Measurements from ENCODE around the gene MAB21L2. TPM values are rescaled to one million over a fixed set of nuclear protein-coding genes. Genes with fewer than 3 reads are reported as not detected.

The MAB21L2 gene
- total RNA-seq, 1 experiment from 2014 or later, result not detected

GRCh38 chr4:150588316-150588715 lies 6.4 kb downstream of the MAB21L2 start (continued):
- TF ChIP-seq ATF2 (CRISPR knock-in tag; IDR thresholded peaks at IDR 0.05; ENCODE audit: borderline replicate concordance, low read depth) (no peak), MYBL2 (CRISPR knock-in tag; IDR thresholded peaks at IDR 0.05) (no peak)

- POLR2A ChIA-PET, result no interaction called here
- Mint-ChIP-seq H3K4me3 (no peak overlapping the region), H3K27ac (no peak overlapping the region), H3K9me3 (no peaks in the 10 kb centered on the region), H3K27me3 (ENCODE audit: low read depth) (peaks cover 23% of the 10 kb centered on the region), H3K4me1 (peaks cover 36% of the 10 kb centered on the region), H3K36me3 (no peaks in the 10 kb centered on the region)
- TF ChIP-seq JUN (CRISPR knock-in tag; IDR thresholded peaks at IDR 0.05) (no peak), MXD4 (CRISPR knock-in tag; IDR thresholded peaks at IDR 0.05; ENCODE audit: borderline replicate concordance) (no peak), TEAD1 (CRISPR knock-in tag; IDR thresholded peaks at IDR 0.05) (no peak), ZNF281 (CRISPR knock-in tag; IDR thresholded peaks at IDR 0.05) (no peak), ZNF263 (CRISPR knock-in tag; IDR thresholded peaks at IDR 0.05; ENCODE audit: low read depth) (no peak), JAZF1 (CRISPR knock-in tag; IDR thresholded peaks at IDR 0.05) (no peak), CDX4 (CRISPR knock-in tag; IDR thresholded peaks at IDR 0.05; ENCODE audit: borderline replicate concordance) (no peak), GRHL2 (CRISPR knock-in tag; IDR thresholded peaks at IDR 0.05; ENCODE audit: insufficient replicate concordance, severe bottlenecking) (no peak), SMAD3 (CRISPR knock-in tag; IDR thresholded peaks at IDR 0.05; ENCODE audit: borderline replicate concordance) (no peak), ZNF416 (CRISPR knock-in tag; IDR thresholded peaks at IDR 0.05) (no peak)
- TF ChIP-seq, protein P1, sequence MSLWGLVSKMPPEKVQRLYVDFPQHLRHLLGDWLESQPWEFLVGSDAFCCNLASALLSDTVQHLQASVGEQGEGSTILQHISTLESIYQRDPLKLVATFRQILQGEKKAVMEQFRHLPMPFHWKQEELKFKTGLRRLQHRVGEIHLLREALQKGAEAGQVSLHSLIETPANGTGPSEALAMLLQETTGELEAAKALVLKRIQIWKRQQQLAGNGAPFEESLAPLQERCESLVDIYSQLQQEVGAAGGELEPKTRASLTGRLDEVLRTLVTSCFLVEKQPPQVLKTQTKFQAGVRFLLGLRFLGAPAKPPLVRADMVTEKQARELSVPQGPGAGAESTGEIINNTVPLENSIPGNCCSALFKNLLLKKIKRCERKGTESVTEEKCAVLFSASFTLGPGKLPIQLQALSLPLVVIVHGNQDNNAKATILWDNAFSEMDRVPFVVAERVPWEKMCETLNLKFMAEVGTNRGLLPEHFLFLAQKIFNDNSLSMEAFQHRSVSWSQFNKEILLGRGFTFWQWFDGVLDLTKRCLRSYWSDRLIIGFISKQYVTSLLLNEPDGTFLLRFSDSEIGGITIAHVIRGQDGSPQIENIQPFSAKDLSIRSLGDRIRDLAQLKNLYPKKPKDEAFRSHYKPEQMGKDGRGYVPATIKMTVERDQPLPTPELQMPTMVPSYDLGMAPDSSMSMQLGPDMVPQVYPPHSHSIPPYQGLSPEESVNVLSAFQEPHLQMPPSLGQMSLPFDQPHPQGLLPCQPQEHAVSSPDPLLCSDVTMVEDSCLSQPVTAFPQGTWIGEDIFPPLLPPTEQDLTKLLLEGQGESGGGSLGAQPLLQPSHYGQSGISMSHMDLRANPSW (CRISPR knock-in tag; conservative IDR thresholded peaks at IDR 0.05; ENCODE audit: low read depth), result no peak
- TF ChIP-seq, protein P2, sequence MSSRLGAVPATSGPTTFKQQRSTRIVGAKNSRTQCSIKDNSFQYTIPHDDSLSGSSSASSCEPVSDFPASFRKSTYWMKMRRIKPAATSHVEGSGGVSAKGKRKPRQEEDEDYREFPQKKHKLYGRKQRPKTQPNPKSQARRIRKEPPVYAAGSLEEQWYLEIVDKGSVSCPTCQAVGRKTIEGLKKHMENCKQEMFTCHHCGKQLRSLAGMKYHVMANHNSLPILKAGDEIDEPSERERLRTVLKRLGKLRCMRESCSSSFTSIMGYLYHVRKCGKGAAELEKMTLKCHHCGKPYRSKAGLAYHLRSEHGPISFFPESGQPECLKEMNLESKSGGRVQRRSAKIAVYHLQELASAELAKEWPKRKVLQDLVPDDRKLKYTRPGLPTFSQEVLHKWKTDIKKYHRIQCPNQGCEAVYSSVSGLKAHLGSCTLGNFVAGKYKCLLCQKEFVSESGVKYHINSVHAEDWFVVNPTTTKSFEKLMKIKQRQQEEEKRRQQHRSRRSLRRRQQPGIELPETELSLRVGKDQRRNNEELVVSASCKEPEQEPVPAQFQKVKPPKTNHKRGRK (CRISPR knock-in tag; IDR thresholded peaks at IDR 0.05; ENCODE audit: borderline replicate concordance), result no peak
- ATAC-seq (no peak), DNase-seq (ENCODE audit: low spot score) (no peak)
- CTCF ChIA-PET, result interaction anchor here (0.6 kb wide), 1 partner anchor 1590 kb away, joined by 5 read pairs; no protein-coding TSS in a partner anchor
Measured at GRCh38 chr4:150589157-150589556, 7.2 kb downstream of the MAB21L2 start.

DNA sequence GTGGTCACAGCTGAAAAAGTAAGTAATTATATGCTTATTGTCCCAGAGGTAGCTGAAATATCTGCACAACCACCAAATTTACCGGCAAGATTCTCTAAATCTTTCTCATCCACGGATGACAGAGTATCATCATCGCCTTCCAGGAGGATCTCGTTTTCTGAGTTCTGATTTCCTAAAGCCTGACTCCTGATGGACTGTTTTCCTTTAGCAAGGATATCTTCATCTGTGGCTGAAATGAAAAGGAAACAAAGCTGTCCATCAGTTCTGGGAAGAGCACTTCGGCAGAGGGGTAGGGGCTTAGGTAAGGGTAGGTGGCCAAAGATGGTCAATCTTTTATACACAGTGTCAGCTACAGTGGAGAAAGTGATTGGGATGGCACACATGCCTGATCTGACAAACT lies 8.7 kb downstream of the MAB21L2 start:
- Mint-ChIP-seq H3K9me3 (no peaks in the 10 kb centered on the region), H3K4me3 (no peak overlapping the region), H3K4me1 (peaks cover 28% of the 10 kb centered on the region), H3K27me3 (ENCODE audit: low read depth) (peaks cover 9% of the 10 kb centered on the region), H3K27ac (no peak overlapping the region), H3K36me3 (no peaks in the 10 kb centered on the region)
- DNase-seq (ENCODE audit: low spot score) (no peak), ATAC-seq (no peak)
- TF ChIP-seq RELA (CRISPR knock-in tag; IDR thresholded peaks at IDR 0.05; ENCODE audit: borderline replicate concordance) (no peak), ZBTB21 (CRISPR knock-in tag; IDR thresholded peaks at IDR 0.05; ENCODE audit: borderline replicate concordance) (no peak), GRHL2 (CRISPR knock-in tag; IDR thresholded peaks at IDR 0.05; ENCODE audit: insufficient replicate concordance, severe bottlenecking) (no peak), ZNF121 (CRISPR knock-in tag; IDR thresholded peaks at IDR 0.05) (no peak)
- TF ChIP-seq, protein P3, sequence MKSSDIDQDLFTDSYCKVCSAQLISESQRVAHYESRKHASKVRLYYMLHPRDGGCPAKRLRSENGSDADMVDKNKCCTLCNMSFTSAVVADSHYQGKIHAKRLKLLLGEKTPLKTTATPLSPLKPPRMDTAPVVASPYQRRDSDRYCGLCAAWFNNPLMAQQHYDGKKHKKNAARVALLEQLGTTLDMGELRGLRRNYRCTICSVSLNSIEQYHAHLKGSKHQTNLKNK (CRISPR knock-in tag; IDR thresholded peaks at IDR 0.05), result no peak
- ChIA-PET POLR2A (interaction anchor here (1.0 kb wide), 1 partner anchor 12 kb away, joined by 4 read pairs; no protein-coding TSS in a partner anchor), CTCF (interaction anchor here (1.4 kb wide), 1 partner anchor 12 kb away, joined by 4 read pairs; no protein-coding TSS in a partner anchor)
